GM20431 (cell line): ENCODE results near the gene SMAP1.

Experiments used
- in situ Hi-C: fragments of 300-500 bp; cut with MseI, MboI; formaldehyde crosslinking; loops from one replicate; pipeline ENCODE4 v1.15.0; 2020; ENCODE audit warnings: low sequenced_read_pairs; ENCODE audit not compliant: unreplicated experiment

SMAP1 gene

GRCh38 chr6:70874181-70874913 lies 206.7 kb downstream of the SMAP1 start:
- in situ Hi-C loops, result no loop called here

- in situ Hi-C loops, result no loop called here
Observed at GRCh38 chr6:70879496-70879895, 211.8 kb downstream of the SMAP1 start.

- in situ Hi-C loops, result loop anchor here (10.0 kb wide), 1 partner anchor 180 kb away; no protein-coding TSS in a partner anchor
Observed at GRCh38 chr6:70884074-70884983, 216.6 kb downstream of the SMAP1 start.

- in situ Hi-C loops, result loop anchor here (10.0 kb wide), 1 partner anchor 181 kb away; no protein-coding TSS in a partner anchor
Observed at GRCh38 chr6:70886071-70886470, 218.4 kb downstream of the SMAP1 start.

- in situ Hi-C loops, result loop anchor here (10.0 kb wide), 1 partner anchor 182 kb away; no protein-coding TSS in a partner anchor
Observed at GRCh38 chr6:70886661-70887060, 219.0 kb downstream of the SMAP1 start.

- in situ Hi-C loops, result loop anchor here (10.0 kb wide), 1 partner anchor 184 kb away; no protein-coding TSS in a partner anchor
Observed at GRCh38 chr6:70889270-70889669, 221.6 kb downstream of the SMAP1 start.

- in situ Hi-C loops, result no loop called here
Observed at GRCh38 chr6:70894001-70894400, 226.3 kb downstream of the SMAP1 start.

- in situ Hi-C loops, result no loop called here
Observed at GRCh38 chr6:70900047-70900446, 232.4 kb downstream of the SMAP1 start.

GRCh38 chr6:70901324-70901723 lies 233.6 kb downstream of the SMAP1 start:
- in situ Hi-C loops, result no loop called here

GRCh38 chr6:70903665-70904452 lies 236.2 kb downstream of the SMAP1 start:
- in situ Hi-C loops, result no loop called here

- in situ Hi-C loops, result no loop called here
Observed at GRCh38 chr6:70905742-70906141, 238.1 kb downstream of the SMAP1 start.
